GM12878 (cell line): Measurements from ENCODE around the gene ARL5B. TPM values are rescaled to one million over a fixed set of nuclear protein-coding genes. Genes with fewer than 3 reads are reported as not detected.

Source experiments
- ATAC-seq: fragments of 200-7000 bp; cut with Tn5 transposase; 3 replicates; pipeline ENCODE4 v1.9.1; 2020; ENCODE audit warnings: mild to moderate bottlenecking, moderate library complexity
- BruUV-seq: library from RNA; stranded (reverse); fragments of 400-500 nt; replicated peaks from 2 replicates; lab custom pipeline; 2021; lab: Mats Ljungman, UMichigan
- CTCF ChIA-PET: fragments of 300-600 bp; sonication (Branson Sonifier 250); formaldehyde crosslinking; extraction: SDS; loops from one replicate; lab custom pipeline; 2021; ENCODE audit warnings: inconsistent platforms; lab: Yijun Ruan, JAX
- POLR2A ChIA-PET: fragments of 350-600 bp; formaldehyde crosslinking; extraction: SDS; loops from one replicate; lab custom pipeline; 2021; ENCODE audit warnings: inconsistent platforms; lab: Charles Lee
- RAD21 ChIA-PET: fragments of 300-600 bp; sonication (Branson Sonifier 250); formaldehyde crosslinking; loops from one replicate; lab custom pipeline; 2023; ENCODE audit warnings: antibody characterized with exemption; ENCODE audit not compliant: unreplicated experiment; lab: Charles Lee
- SMC1A ChIA-PET: fragments of 300-600 bp; sonication (Branson Sonifier 250); formaldehyde crosslinking; loops from one replicate; lab custom pipeline; 2023; ENCODE audit not compliant: unreplicated experiment, uncharacterized antibody; lab: Charles Lee
- DNase-seq: peaks from one replicate; pipeline ENCODE4 v3.0.0-alpha.2; 2011; ENCODE audit warnings: low read depth, low spot score
- FAIRE-seq: peaks from 3 replicates; lab custom pipeline; 2011; peaks lifted over from hg19 to GRCh38; lab: Jason Lieb, UNC
- H2AFZ ChIP-seq: 2 replicates; pipeline ENCODE4 v1.6.0; 2011; ENCODE audit warnings: low read depth, low read length, control low read depth; ENCODE audit not compliant: control insufficient read depth
- H3K27ac ChIP-seq: 2 replicates; pipeline ENCODE4 v1.5.1; 2011; ENCODE audit warnings: control low read depth; ENCODE audit not compliant: control insufficient read depth, insufficient read depth
- H3K27me3 ChIP-seq, 2 experiments: replicated peaks in 1 of 2; 2 replicates each; pipeline versions ENCODE4 v1.6.0 to v1.6.1; 2011; ENCODE audit warnings: low read length in 1 of 2; ENCODE audit not compliant: control insufficient read depth in 2 of 2, insufficient read depth in 2 of 2
- H3K36me3 ChIP-seq, 2 experiments: 2 replicates each; pipeline ENCODE4 v1.5.1; 2011; ENCODE audit warnings: low read length in 1 of 2; ENCODE audit not compliant: control insufficient read depth in 2 of 2, insufficient read depth in 2 of 2
- H3K4me1 ChIP-seq: 2 replicates; pipeline ENCODE4 v1.6.1; 2011; ENCODE audit warnings: mild to moderate bottlenecking, low read length, moderate library complexity, mixed read lengths; ENCODE audit not compliant: control insufficient read depth, insufficient read depth
- H3K4me2 ChIP-seq: 2 replicates; pipeline ENCODE4 v1.6.0; 2011; ENCODE audit warnings: control low read depth; ENCODE audit not compliant: control insufficient read depth, insufficient read depth
- H3K4me3 ChIP-seq: fragments of 200-600 bp; sonication (generic); 2 replicates; pipeline ENCODE4 v1.5.1; 2016
- H3K79me2 ChIP-seq: 2 replicates; pipeline ENCODE4 v1.6.0; 2011; ENCODE audit warnings: low read length; ENCODE audit not compliant: control insufficient read depth, insufficient read depth
- H3K9ac ChIP-seq: 2 replicates; pipeline ENCODE4 v1.8.0; 2011; ENCODE audit warnings: low read length, control low read depth, mixed read lengths; ENCODE audit not compliant: control insufficient read depth, insufficient read depth
- H3K9me3 ChIP-seq: replicated peaks from 3 replicates; pipeline ENCODE4 v1.5.1; 2011; ENCODE audit warnings: mild to moderate bottlenecking, low read length; ENCODE audit not compliant: control insufficient read depth, insufficient read depth
- H4K20me1 ChIP-seq: 2 replicates; pipeline ENCODE4 v1.6.0; 2011; ENCODE audit not compliant: control insufficient read depth, insufficient read depth
- HDAC2 ChIP-seq: fragments of 200-600 bp; sonication (generic); IDR thresholded peaks from 2 replicates; pipeline ENCODE4 v1.6.1; 2017
- IKZF1 ChIP-seq: fragments of 450-650 bp; conservative IDR thresholded peaks from 2 replicates; pipeline ENCODE4 v1.6.1; 2017; ENCODE audit warnings: antibody characterized with exemption, mild to moderate bottlenecking
- IKZF2 ChIP-seq, 2 experiments: fragments of 450-650 bp; IDR thresholded peaks; 2 replicates each; pipeline ENCODE4 v1.6.1; 2017; ENCODE audit warnings: mild to moderate bottlenecking in 2 of 2, moderate library complexity in 2 of 2
- LARP7 ChIP-seq: fragments of 450-650 bp; IDR thresholded peaks from 2 replicates; pipeline ENCODE4 v1.6.1; 2017; ENCODE audit warnings: mild to moderate bottlenecking
- MYC ChIP-seq: IDR thresholded peaks from 2 replicates; pipeline ENCODE4 v1.6.1; 2011; ENCODE audit warnings: mild to moderate bottlenecking, low read length, moderate library complexity, inconsistent platforms; ENCODE audit not compliant: insufficient read depth, insufficient replicate concordance, insufficient read length, severe bottlenecking
- ZNF384 ChIP-seq: IDR thresholded peaks from 2 replicates; pipeline ENCODE4 v1.6.1; 2012; ENCODE audit warnings: low read depth, mild to moderate bottlenecking, low read length, improper control_type of control experiment, borderline replicate concordance
- WGBS: methylation state at CpG from one replicate; pipeline ENCODE4 v1.1.6; 2016; ENCODE audit warnings: low lambda C conversion rate; ENCODE audit not compliant: insufficient replicate concordance, insufficient coverage; ENCODE audit errors: missing lambda C conversion rate; 5-methylcytosine and 5-hydroxymethylcytosine counted together
- in situ Hi-C: fragments of 300-500 bp; cut with MboI; formaldehyde crosslinking; loops from 9 replicates; pipeline ENCODE4 v1.14.3; 2018; ENCODE audit warnings: mixed read lengths
- intact Hi-C: fragments of 100-400 bp; cut with micrococcal nuclease; formaldehyde crosslinking; loops from one replicate; pipeline ENCODE4 v1.14.2; 2022; ENCODE audit not compliant: unreplicated experiment
- polyA plus RNA-seq, 11 experiments: library from polyadenylated mRNA; depleted of rRNA in 4 of 11; unstranded in 6 of 11; stranded (reverse) in 5 of 11; fragments of >200 nt; fragmentation: Nextera tagmentation in 4 of 11; fragmentation: Illumina TruSeq in 1 of 11; extraction: Ambion mirVana in 4 of 11; extraction: Trizol in 1 of 11; gene quantifications; 1 replicate in 1 of 11; 2 replicates in 10 of 11; pipeline versions ENCODE4 v1.2.1 to v1.2.3, GENCODE V29; 2011 to 2016; ENCODE audit warnings: inconsistent platforms in 2 of 11, missing spikeins in 2 of 11, low read depth in 1 of 11
- total RNA-seq, 4 experiments: library from RNA; depleted of rRNA in 3 of 4; stranded (reverse); fragments of >200 nt in 3 of 4; fragmentation: Illumina TruSeq in 1 of 4; extraction: Trizol in 1 of 4; gene quantifications; 2 replicates each; pipeline versions ENCODE4 v1.2.1 to v1.2.3, GENCODE V29; 2013 to 2021
- TF ChIP-seq, protein P1 (sequence below): fragments of 450-650 bp; IDR thresholded peaks from 2 replicates; pipeline ENCODE4 v1.6.1; 2017; ENCODE audit warnings: mild to moderate bottlenecking, moderate library complexity
- TF ChIP-seq, protein P2 (sequence below): IDR thresholded peaks from 2 replicates; pipeline ENCODE4 v1.6.1; 2011; ENCODE audit warnings: low read depth, mild to moderate bottlenecking, low read length, moderate library complexity, borderline replicate concordance; ENCODE audit errors: extremely low read depth

The ARL5B gene
- total and polyA plus RNA-seq, 10 of the 15 experiments (the other 5 are each of a cell fraction or from before 2014, with no cell fraction given) = 2.5 to 20.7 (median 9.1) TPM

DNA sequence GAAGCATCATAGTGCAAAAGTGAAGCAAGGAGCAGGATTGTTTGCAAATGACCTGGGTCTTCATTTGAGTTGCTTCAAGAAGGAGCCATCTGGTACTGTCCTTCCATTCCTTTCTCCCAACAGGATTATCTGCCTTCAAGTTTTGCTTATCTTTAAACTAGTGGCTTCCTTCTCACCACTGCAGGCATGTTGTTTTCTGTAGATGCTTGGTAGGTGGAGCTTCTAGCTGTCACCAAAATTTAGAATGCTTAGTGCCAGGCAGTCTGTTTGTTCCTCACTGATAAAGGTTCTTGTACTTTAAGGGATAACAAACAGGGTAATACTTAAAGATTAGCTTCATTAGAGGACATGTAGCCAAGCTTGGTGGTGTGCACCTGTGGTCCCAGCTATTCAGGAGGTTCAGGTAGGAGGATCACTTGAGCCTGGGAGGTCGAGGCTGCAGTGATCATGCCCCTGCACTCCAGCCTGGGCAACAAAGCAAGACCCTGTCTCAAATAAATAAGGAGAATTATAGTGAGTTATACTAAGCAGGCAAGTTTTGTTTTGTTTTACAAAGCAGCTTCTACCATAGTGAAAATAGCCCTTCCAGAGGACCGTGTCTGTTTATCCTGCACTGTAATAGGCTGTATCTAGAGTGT lies 5.7 kb downstream of the ARL5B start (continued):
- TF ChIP-seq, protein P1, sequence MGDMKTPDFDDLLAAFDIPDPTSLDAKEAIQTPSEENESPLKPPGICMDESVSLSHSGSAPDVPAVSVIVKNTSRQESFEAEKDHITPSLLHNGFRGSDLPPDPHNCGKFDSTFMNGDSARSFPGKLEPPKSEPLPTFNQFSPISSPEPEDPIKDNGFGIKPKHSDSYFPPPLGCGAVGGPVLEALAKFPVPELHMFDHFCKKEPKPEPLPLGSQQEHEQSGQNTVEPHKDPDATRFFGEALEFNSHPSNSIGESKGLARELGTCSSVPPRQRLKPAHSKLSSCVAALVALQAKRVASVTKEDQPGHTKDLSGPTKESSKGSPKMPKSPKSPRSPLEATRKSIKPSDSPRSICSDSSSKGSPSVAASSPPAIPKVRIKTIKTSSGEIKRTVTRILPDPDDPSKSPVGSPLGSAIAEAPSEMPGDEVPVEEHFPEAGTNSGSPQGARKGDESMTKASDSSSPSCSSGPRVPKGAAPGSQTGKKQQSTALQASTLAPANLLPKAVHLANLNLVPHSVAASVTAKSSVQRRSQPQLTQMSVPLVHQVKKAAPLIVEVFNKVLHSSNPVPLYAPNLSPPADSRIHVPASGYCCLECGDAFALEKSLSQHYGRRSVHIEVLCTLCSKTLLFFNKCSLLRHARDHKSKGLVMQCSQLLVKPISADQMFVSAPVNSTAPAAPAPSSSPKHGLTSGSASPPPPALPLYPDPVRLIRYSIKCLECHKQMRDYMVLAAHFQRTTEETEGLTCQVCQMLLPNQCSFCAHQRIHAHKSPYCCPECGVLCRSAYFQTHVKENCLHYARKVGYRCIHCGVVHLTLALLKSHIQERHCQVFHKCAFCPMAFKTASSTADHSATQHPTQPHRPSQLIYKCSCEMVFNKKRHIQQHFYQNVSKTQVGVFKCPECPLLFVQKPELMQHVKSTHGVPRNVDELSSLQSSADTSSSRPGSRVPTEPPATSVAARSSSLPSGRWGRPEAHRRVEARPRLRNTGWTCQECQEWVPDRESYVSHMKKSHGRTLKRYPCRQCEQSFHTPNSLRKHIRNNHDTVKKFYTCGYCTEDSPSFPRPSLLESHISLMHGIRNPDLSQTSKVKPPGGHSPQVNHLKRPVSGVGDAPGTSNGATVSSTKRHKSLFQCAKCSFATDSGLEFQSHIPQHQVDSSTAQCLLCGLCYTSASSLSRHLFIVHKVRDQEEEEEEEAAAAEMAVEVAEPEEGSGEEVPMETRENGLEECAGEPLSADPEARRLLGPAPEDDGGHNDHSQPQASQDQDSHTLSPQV = no peak
- TF ChIP-seq HDAC2 (no peak), MYC (no peak)

DNA sequence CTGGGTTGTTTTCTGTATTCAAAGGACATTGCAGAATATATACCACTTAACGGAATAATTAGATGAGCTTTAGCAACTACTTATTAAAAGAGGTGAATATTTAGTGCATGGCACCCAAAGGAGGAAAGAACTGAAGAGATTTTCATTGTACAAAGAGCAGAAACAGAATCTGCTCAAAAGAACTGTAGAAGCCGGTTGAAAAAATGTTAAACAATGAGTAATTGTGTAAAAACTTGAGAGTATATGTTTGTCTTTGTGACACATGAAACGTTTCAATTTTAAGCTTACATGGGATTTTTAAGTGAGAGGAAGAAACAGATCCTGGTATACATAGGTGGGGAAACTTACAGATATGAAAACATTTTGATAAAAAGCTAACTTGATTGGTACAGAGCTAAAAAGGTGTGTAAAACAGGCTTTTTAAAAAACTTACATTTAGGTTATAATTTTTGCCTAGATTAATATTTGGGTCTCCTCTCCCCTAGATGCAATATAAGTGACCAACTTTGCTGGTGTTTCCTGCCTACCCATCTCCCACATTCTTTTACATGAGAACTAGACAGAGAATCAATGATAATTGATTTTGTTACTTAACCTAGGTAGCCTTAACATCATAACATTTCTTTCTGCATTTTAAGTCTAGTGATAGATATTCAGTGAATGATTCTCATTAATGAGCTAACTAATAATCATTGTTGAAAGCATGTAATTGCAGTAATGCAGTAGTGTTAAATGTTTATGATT lies 6.8 kb downstream of the ARL5B start:
- ChIA-PET SMC1A (interaction anchor here (0.6 to 2.9 kb wide), 9 partner anchors 8 to 98 kb away, joined by 3 to 14 read pairs (median 5); no protein-coding TSS in a partner anchor), RAD21 (interaction anchor here (1.1 kb wide), 1 partner anchor 11 kb away, joined by 4 read pairs; no protein-coding TSS in a partner anchor)
- intact Hi-C loops = no loop called here
- peak overlapping the region; percentile 35 for H3K4me3 ChIP-seq
- 97% methylated on average over 3 of the region's 3 CpGs for WGBS
- DNase-seq = no peak
- in situ Hi-C loops = loop anchor here (25.0 kb wide), 2 partner anchors 1454 to 1854 kb away; partner anchors contain the start of genes RSU1 and TRDMT1
- no peaks in the 10 kb centered on the region for H3K9me3 ChIP-seq
- H3K36me3 ChIP-seq = no peaks in the 10 kb centered on the region; a peak in 2 of 4 replicates
- TF ChIP-seq, protein P2, sequence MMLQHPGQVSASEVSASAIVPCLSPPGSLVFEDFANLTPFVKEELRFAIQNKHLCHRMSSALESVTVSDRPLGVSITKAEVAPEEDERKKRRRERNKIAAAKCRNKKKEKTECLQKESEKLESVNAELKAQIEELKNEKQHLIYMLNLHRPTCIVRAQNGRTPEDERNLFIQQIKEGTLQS = no peak
- TF ChIP-seq LARP7 = no peak
- no peak for TF ChIP-seq IKZF1
- TF ChIP-seq IKZF2 (IDR thresholded peaks at IDR 0.05) = no peak
- no peak for TF ChIP-seq ZNF384
- TF ChIP-seq, all 136 proteins: peak for 0
- POLR2A ChIA-PET = no interaction called here
- FAIRE-seq (no peak), ATAC-seq (no peak)
- H3K27me3 ChIP-seq = no peaks in the 10 kb centered on the region
- no peak overlapping the region for H2AFZ ChIP-seq
- H3K4me2 ChIP-seq = no peak overlapping the region
- H3K4me1 ChIP-seq = no peaks in the 10 kb centered on the region; the same call in 1 of the 2 replicates
- H3K9ac ChIP-seq = no peak overlapping the region
- H4K20me1 ChIP-seq = peaks cover 4% of the 10 kb centered on the region
- CTCF ChIA-PET = interaction anchor here (1.1 to 1.8 kb wide), 3 partner anchors 13 to 354 kb away, joined by 3 to 5 read pairs (median 4); no protein-coding TSS in a partner anchor
- H3K27ac ChIP-seq = no peak overlapping the region
- H3K79me2 ChIP-seq = peaks cover 62% of the 10 kb centered on the region
- TSS peak; percentile 0 for BruUV-seq
